HCT116 (cell line): ENCODE results near the gene PUM1. TPM values are rescaled to one million over a fixed set of nuclear protein-coding genes. Genes with fewer than 3 reads are reported as not detected.

ENCODE experiments used
- ATAC-seq: fragments of 200-7000 bp; cut with Tn5 transposase; 2 replicates; pipeline ENCODE4 v1.9.1; 2020; ENCODE audit warnings: mild to moderate bottlenecking, moderate library complexity
- BruUV-seq: library from RNA; stranded (reverse); fragments of 400-500 nt; replicated peaks from 2 replicates; lab custom pipeline; 2021; lab: Mats Ljungman, UMichigan
- CTCF ChIA-PET: fragments of 300-600 bp; sonication (Branson Sonifier 250); formaldehyde crosslinking; loops from one replicate; lab custom pipeline; 2021; ENCODE audit warnings: antibody characterized with exemption; lab: Charles Lee
- POLR2A ChIA-PET: fragments of 300-600, 350-600 bp; sonication (Branson Sonifier 250); formaldehyde crosslinking; loops from one replicate; lab custom pipeline; 2021; ENCODE audit warnings: antibody characterized with exemption; lab: Charles Lee
- RAD21 ChIA-PET, 2 experiments: fragments of 300-600 bp; sonication (Branson Sonifier 250); formaldehyde crosslinking; loops; one replicate each; lab custom pipeline; 2023; ENCODE audit warnings: low total read pairs in 2 of 2; ENCODE audit not compliant: uncharacterized antibody in 2 of 2, unreplicated experiment in 2 of 2, low non-redundant PET in 1 of 2; lab: Charles Lee
- DNase-seq: peaks from one replicate; pipeline ENCODE4 v3.0.0-alpha.2; 2010; ENCODE audit warnings: low read depth, low spot score
- H2AFZ ChIP-seq: fragments of 200-600 bp; shearing (Covaris generic), sonication (generic); 2 replicates; pipeline ENCODE4 v1.6.1; 2017; ENCODE audit warnings: low read depth, mixed run types, mixed read lengths, antibody characterized with exemption, low read length; ENCODE audit not compliant: poor library complexity, severe bottlenecking
- H3K27ac ChIP-seq: 2 replicates; pipeline ENCODE4 v1.5.1; 2012; ENCODE audit warnings: low read depth, low read length
- H3K27me3 ChIP-seq: fragments of 200-600 bp; sonication (generic); 2 replicates; pipeline ENCODE4 v1.6.1; 2016; ENCODE audit warnings: mixed run types, low read length, mixed read lengths; ENCODE audit not compliant: insufficient read depth
- H3K36me3 ChIP-seq, 2 experiments: fragments of 200-500 bp in 1 of 2; fragments of 200-600 bp in 1 of 2; sonication (Bioruptor generic) in 1 of 2; sonication (generic) in 1 of 2; 2 replicates each; pipeline versions ENCODE4 v1.5.1 to v1.6.1; 2014 to 2016; ENCODE audit warnings: low read length in 2 of 2, inconsistent platforms in 1 of 2, mixed read lengths in 1 of 2, mixed run types in 1 of 2; ENCODE audit not compliant: insufficient read depth in 2 of 2, control insufficient read depth in 1 of 2
- H3K4me1 ChIP-seq, 2 experiments: fragments of 200-600 bp in 1 of 2; sonication (generic) in 1 of 2; 2 replicates each; pipeline versions ENCODE4 v1.5.1 to v1.6.1; 2012 to 2017; ENCODE audit warnings: low read length in 2 of 2, inconsistent platforms in 1 of 2, mild to moderate bottlenecking in 1 of 2, mixed read lengths in 1 of 2, mixed run types in 1 of 2, moderate library complexity in 1 of 2; ENCODE audit not compliant: insufficient read depth in 2 of 2, control insufficient read depth in 1 of 2
- H3K4me2 ChIP-seq: fragments of 200-600 bp; sonication (generic); 2 replicates; pipeline ENCODE4 v1.6.1; 2017; ENCODE audit warnings: mixed run types, low read length, mixed read lengths
- H3K4me3 ChIP-seq, 2 experiments: fragments of 200-600 bp in 1 of 2; sonication (generic) in 1 of 2; replicated peaks in 1 of 2; 2 replicates each; pipeline ENCODE4 v1.5.1; 2011 to 2016; ENCODE audit warnings: low read length in 2 of 2, control low read depth in 1 of 2, low read depth in 1 of 2, mild to moderate bottlenecking in 1 of 2, mixed read lengths in 1 of 2, mixed run types in 1 of 2
- H3K79me2 ChIP-seq: fragments of 200-600 bp; sonication (generic); 2 replicates; pipeline ENCODE4 v1.6.1; 2017; ENCODE audit warnings: mild to moderate bottlenecking, mixed run types, low read length, moderate library complexity, mixed read lengths; ENCODE audit not compliant: insufficient read depth
- H3K9ac ChIP-seq: fragments of 200-600 bp; sonication (generic); 2 replicates; pipeline ENCODE4 v1.6.1; 2016; ENCODE audit warnings: low read length, mixed read lengths
- H3K9me2 ChIP-seq: fragments of 200-600 bp; sonication (generic), shearing (Covaris generic); 2 replicates; pipeline ENCODE4 v1.6.1; 2017; ENCODE audit warnings: mixed run types, mild to moderate bottlenecking, moderate library complexity; ENCODE audit not compliant: insufficient read depth
- H3K9me3 ChIP-seq, 2 experiments: fragments of 200-500 bp in 1 of 2; fragments of 200-600 bp in 1 of 2; sonication (Bioruptor generic) in 1 of 2; sonication (generic) in 1 of 2; 2 replicates each; pipeline ENCODE4 v1.6.1; 2014 to 2017; ENCODE audit warnings: low read length in 2 of 2, mixed read lengths in 2 of 2, inconsistent platforms in 1 of 2, low read depth in 1 of 2, mild to moderate bottlenecking in 1 of 2, mixed run types in 1 of 2, moderate library complexity in 1 of 2; ENCODE audit not compliant: control insufficient read depth in 1 of 2, insufficient read depth in 1 of 2
- H4K20me1 ChIP-seq: fragments of 200-600 bp; sonication (generic), shearing (Covaris generic); 2 replicates; pipeline ENCODE4 v1.6.1; 2017; ENCODE audit warnings: mixed run types, mild to moderate bottlenecking, moderate library complexity; ENCODE audit not compliant: insufficient read depth
- CBX3 ChIP-seq: IDR thresholded peaks from 2 replicates; pipeline ENCODE4 v1.6.1; 2012; ENCODE audit warnings: low read depth
- ELF1 ChIP-seq: IDR thresholded peaks from 2 replicates; pipeline ENCODE4 v1.6.1; 2012; ENCODE audit warnings: low read depth, borderline replicate concordance
- EZH2 ChIP-seq: fragments of 200-600 bp; sonication (generic); IDR thresholded peaks from 2 replicates; pipeline ENCODE4 v1.6.1; 2017; ENCODE audit warnings: antibody characterized with exemption, mixed run types
- EZH2phosphoT487 ChIP-seq: fragments of 200-600 bp; IDR thresholded peaks from 2 replicates; pipeline ENCODE4 v1.6.1; 2018; ENCODE audit warnings: antibody characterized with exemption, borderline replicate concordance
- FOSL1 ChIP-seq: IDR thresholded peaks from 2 replicates; pipeline ENCODE4 v1.6.1; 2012; ENCODE audit warnings: low read depth
- JUND ChIP-seq: IDR thresholded peaks from 2 replicates; pipeline ENCODE4 v1.6.1; 2012
- MAX ChIP-seq: IDR thresholded peaks from 2 replicates; pipeline ENCODE4 v1.6.1; 2012
- POLR2A ChIP-seq: IDR thresholded peaks from 2 replicates; pipeline ENCODE4 v1.7.0; 2011; ENCODE audit warnings: borderline replicate concordance; ENCODE audit not compliant: insufficient read depth, insufficient read length; ENCODE audit errors: extremely low read depth
- POLR2AphosphoS5 ChIP-seq: IDR thresholded peaks from 2 replicates; pipeline ENCODE4 v1.6.1; 2011; ENCODE audit warnings: mild to moderate bottlenecking, low read depth, low read length, moderate library complexity
- RAD21 ChIP-seq: IDR thresholded peaks from 2 replicates; pipeline ENCODE4 v1.6.1; 2012; ENCODE audit warnings: low read depth, mild to moderate bottlenecking
- REST ChIP-seq: IDR thresholded peaks from 2 replicates; pipeline ENCODE4 v1.6.1; 2012; ENCODE audit warnings: low read depth
- SIN3A ChIP-seq: IDR thresholded peaks from 2 replicates; pipeline ENCODE4 v1.6.1; 2012; ENCODE audit warnings: low read depth
- SP1 ChIP-seq: IDR thresholded peaks from 2 replicates; pipeline ENCODE4 v1.6.1; 2012; ENCODE audit warnings: low read depth
- SRF ChIP-seq: IDR thresholded peaks from 2 replicates; pipeline ENCODE4 v1.6.1; 2012; ENCODE audit warnings: low read depth
- YY1 ChIP-seq: IDR thresholded peaks from 2 replicates; pipeline ENCODE4 v1.6.1; 2011; ENCODE audit warnings: low read length, low read depth, moderate library complexity, mild to moderate bottlenecking; ENCODE audit not compliant: insufficient replicate concordance; ENCODE audit errors: extremely low read depth
- ZBTB33 ChIP-seq: IDR thresholded peaks from 2 replicates; pipeline ENCODE4 v1.6.1; 2011; ENCODE audit warnings: mild to moderate bottlenecking, low read length, moderate library complexity; ENCODE audit not compliant: insufficient replicate concordance; ENCODE audit errors: extremely low read depth
- ZFX ChIP-seq: fragments of 450-650 bp; IDR thresholded peaks from 2 replicates; pipeline ENCODE4 v1.6.1; 2017
- intact Hi-C: fragments of 100-400 bp; cut with micrococcal nuclease; formaldehyde crosslinking; loops from 2 replicates; pipeline ENCODE4 v1.10.0; 2022
- total RNA-seq: library from RNA; stranded (reverse); gene quantifications from one replicate; pipeline ENCODE4 v1.2.1, GENCODE V29; 2021; ENCODE audit not compliant: unreplicated experiment

PUM1 gene
- total RNA-seq, 1 experiment from 2014 or later, result 113 TPM

- Histone ChIP-seq H3K4me2 (no peak overlapping the region), H4K20me1 (no peaks in the 10 kb centered on the region), H3K79me2 (peaks cover 24% of the 10 kb centered on the region), H3K4me1 (peaks cover 5 to 23% of the 10 kb centered on the region in 2 experiments), H3K27me3 (no peaks in the 10 kb centered on the region), H3K27ac (no peak overlapping the region), H3K9ac (no peak overlapping the region), H3K36me3 (no peaks in the 10 kb centered on the region), H3K4me3 (no peak overlapping the region), H2AFZ (no peak overlapping the region), H3K9me2 (no peaks in the 10 kb centered on the region), H3K9me3 (no peaks in the 10 kb centered on the region)
- ChIA-PET POLR2A (no interaction called here), RAD21 (no interaction called here), CTCF (interaction anchor here (1.0 kb wide), 1 partner anchor 102 kb away, joined by 3 read pairs; no protein-coding TSS in a partner anchor)
- DNase-seq (no peak), ATAC-seq (no peak)
- intact Hi-C loops, result no loop called here
- no TSS peak for BruUV-seq
- no peak for TF ChIP-seq REST
- TF ChIP-seq RAD21, result no peak
- TF ChIP-seq MAX, result no peak
- TF ChIP-seq SIN3A, result no peak
- TF ChIP-seq ZFX, result no peak
- TF ChIP-seq JUND, result no peak
- no peak for TF ChIP-seq YY1
- no peak for TF ChIP-seq ZBTB33
- no peak for TF ChIP-seq SRF
- TF ChIP-seq POLR2A, result no peak
- no peak for TF ChIP-seq CBX3
- no peak for TF ChIP-seq EZH2
- TF ChIP-seq POLR2AphosphoS5, result no peak
- no peak for TF ChIP-seq ELF1
- TF ChIP-seq SP1, result no peak
- TF ChIP-seq EZH2phosphoT487, result no peak
- no peak for TF ChIP-seq FOSL1
These were observed 162.0 kb downstream of the PUM1 start for GRCh38 chr1:30903343-30904034.
